NCI-H1092 (cell line): Measurements from ENCODE around the gene ELK4.

Source experiments
- DNase-seq: peaks from one replicate; lab custom pipeline; 2025; lab: John Stamatoyannopoulos, UW

Gene ELK4

GRCh38 chr1:205581321-205581980 is 50.4 kb downstream of the ELK4 start:
- no peak for DNase-seq

DNA sequence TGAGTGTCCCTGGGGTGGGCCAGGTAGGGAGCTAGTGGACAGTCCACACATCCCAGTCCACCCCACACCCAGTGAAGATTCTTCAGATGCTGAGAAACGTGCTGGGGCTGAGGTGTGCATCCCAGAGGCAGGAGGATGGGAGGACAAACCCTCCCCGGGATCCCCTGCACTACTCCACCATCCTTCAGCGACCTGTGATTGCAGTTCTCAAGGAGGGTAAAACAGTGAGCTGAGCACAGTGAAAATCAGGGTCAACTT is 51.0 kb downstream of the ELK4 start:
- DNase-seq: no peak

- no peak for DNase-seq
Measured at GRCh38 chr1:205580140-205580922, 51.5 kb downstream of the ELK4 start.

GRCh38 chr1:205579711-205580110 is 52.1 kb downstream of the ELK4 start:
- DNase-seq: no peak

GRCh38 chr1:205578780-205579571 is 52.8 kb downstream of the ELK4 start:
- DNase-seq: no peak

- no peak for DNase-seq
Measured at GRCh38 chr1:205577874-205578658, 53.7 kb downstream of the ELK4 start.

DNA sequence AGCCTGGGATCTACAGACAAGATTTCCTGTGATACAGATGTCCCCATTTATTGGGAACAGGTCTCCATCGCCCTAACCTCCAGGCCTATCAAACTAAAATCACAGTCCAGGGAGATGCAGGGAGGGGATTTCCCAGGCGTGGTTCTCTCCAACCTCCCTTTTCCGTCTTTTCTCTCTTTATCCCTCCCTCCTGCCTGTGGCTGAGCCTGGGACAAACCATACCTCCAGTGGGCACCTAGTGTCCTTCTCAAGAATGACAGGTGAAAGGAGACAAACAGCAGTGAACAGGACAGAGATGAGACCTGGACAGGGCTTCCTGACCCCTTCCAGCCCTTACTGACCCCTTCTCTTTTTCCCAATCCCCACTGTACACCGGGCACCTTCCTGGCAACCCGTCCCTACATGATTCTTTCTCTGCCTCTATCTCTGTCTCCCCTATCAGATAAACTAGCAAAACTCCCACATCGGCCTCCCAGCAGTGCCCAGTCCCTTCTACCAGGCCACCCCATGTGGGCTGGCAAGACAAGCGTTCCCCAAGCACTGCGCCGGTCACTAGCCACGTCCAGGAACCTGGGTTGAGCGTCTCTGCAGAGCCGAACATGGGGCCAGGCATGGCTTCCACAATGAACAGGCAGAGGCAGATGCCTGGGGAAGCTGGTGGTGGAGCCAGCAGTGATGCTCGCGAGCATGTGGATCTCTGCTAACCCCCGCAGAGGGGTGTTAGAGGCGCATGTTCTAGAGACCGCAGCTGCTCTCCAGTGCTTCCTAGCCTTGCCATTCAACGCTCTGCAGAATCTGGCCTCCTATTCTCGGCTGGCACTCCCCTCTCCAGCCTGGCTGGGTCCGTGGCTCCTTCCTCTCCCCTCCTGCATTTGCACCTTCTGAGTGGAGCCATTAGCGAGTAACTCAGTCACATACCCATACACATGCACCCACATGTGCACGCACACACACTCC is 54.7 kb downstream of the ELK4 start:
- no peak for DNase-seq

DNA sequence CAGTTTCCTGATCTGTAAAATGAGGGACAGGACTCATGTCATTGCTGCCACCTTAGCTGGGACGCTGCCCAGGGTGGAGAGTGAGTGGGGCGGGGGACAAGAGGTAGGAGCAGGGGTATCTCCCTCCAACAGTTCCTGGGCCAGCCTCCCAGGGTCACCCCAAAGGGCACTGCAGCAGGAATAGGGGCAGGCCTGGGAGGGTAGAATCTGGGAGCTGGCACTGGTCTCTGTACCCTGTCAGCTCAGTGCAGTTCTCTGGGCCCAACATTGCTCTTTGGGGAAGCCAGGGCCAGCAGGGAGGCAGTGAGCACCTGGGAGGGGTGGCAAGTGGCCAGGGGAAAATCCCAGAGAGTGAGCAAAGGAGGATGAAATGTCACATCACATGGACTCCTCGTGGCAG is 55.8 kb downstream of the ELK4 start:
- no peak for DNase-seq

DNA sequence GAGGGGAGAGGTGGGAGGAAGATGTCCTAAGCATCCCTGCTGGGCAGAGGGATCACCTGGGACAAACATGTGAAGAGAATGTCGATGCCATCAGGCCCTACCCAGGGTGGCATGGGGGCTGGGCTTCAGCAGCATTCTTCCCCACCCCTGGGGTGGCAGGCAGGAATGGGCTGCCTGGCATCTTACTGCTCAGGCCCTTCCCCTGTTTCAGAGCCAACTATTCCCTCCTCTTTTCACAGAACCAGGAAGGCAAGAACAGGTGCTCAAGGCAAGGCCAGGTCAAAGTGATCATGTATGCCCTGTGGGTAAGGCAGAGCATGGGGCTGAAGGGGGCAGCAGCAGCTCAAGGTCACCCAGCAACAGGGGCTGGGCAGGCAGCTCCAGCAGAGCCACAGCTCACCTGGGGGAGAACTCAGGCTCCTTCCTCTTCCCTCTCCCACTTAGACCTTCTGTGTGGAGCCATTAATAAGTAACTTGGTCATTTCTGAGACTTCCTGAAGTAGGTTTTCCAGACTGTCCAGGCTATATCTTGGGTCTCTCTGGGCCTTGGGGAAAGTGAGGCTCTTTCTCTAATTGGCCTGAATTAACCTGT is 56.4 kb downstream of the ELK4 start:
- DNase-seq: no peak

- no peak for DNase-seq
Measured at GRCh38 chr1:205572421-205572820, 59.4 kb downstream of the ELK4 start.

DNA sequence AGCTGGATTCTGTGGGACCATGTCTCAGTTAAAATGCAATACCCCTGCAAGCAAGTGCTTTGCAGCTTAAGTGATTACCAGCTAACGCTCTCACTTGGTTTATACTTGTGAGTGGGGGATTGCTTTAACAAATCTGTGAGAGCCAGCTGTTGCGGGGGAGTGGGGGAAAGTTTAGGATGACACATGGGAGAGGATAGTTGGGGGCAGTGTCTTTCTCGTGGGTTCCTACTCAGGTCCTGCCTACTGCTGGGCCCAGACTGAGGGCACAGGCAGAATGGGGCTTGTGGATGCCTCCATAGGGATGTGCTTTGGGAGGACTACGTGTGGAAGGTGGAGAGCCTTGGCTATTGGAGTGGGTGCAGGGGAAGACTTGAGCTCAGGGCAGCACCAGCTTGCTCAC is 60.1 kb downstream of the ELK4 start:
- no peak for DNase-seq

DNA sequence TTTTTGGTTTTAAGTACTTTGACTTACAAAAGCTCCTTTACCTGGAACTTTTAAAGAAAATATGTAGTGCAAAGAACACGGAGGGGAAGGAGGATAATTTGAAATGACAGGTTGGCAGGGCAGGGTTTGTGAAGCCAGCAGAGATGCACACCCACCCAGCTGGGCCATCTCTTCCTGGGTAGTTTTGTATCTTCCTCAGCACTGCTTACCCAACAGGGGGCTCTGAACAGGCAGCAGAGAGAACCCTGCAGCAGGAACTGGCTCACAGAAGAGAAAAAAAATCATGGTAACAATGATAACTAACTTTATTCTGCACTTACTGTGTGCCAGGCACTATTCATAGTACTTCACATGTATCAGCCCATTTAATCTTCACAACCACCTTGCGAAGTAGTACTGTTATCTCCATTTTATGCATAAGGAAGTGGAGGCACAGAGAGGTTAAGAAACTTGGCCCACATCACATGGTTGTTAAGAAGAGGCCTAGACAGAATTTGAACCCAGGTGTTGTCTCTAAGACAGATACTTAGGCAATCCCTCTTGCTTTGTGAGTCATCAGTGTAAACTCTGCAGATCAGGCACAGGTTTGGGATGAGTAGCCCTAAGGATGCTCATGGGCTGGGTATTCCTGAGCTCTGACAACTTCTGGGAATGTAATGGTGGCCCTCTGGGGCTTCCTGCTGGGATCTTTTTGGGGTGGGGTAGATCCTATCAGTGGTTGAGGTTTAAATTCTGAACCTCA is 60.8 kb downstream of the ELK4 start:
- DNase-seq: no peak

- no peak for DNase-seq
Measured at GRCh38 chr1:205570173-205570501, 61.7 kb downstream of the ELK4 start.

DNA sequence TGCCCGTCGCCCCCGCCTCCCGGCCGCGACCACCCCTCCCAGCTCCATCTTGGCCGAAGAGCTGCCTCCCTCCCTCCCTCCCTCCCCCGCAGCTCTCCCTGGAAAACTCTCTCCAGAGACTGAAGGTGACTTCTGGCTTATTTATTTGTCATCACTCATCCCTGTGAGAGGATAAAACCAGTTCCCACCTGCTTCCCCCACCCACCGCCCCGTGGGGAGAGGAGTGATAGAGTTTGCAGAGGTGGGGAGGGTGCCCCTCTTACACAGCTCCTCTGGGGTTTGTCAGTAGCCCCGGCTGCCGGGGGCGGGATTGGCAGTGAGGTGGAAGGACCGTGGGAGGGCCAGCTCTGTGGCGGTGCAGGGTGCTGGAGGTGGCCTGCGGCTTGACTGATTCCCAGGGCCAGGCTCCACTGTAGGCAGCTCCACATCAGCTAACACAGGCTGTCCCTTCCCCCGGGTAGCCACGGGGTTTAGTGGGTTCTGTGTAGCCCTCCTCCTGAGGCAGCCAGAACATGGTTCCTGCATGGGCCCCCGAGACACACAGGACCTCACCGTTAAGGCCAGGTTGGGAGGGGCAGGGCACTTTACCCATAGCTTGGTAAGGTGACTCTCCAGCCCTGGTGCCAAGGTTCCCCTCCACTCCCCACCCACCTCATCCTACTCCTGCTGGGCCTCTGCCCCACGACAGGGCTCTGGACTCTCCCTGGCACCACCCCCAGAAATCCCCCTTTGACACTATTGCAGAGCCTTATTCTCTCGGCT is 62.2 kb downstream of the ELK4 start:
- DNase-seq: no peak

GRCh38 chr1:205568469-205569361 is 63.1 kb downstream of the ELK4 start:
- no peak for DNase-seq

DNA sequence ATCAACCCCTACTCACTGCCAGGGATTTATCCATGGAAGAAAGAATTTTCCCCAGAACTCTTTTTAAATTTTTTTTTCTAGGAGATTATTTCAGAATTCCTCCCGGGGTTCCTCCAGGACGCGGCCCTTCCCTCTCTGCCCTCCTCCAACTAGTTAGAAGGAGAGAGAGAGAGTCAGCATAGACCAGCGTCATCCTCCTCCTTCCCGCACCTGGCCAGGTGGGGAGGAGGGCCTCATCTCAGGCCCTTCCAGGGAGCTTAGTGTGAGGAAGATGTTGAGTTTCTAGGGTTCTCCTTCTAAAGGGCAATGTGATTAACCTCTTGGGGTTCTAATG is 63.7 kb downstream of the ELK4 start:
- DNase-seq: no peak

DNA sequence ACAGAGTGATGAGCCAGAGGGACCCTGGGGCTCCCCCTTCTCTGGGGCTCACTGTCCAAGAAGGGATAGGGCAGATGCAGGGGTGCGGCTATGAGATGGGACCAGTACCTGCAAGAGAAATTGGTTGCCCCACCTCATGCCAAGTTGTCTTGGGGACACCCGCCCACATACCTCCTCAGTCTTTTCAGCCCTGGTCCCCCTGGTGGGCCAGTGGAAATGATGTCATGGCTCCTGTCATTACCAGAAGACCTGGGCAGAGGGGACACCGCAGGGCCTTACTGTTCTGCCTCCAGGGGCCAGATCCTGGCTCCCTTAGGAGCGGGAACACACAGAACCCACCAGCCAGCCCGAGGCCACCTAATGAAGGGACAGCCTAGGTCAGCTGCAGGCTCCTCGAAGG is 64.1 kb downstream of the ELK4 start:
- DNase-seq: no peak

DNA sequence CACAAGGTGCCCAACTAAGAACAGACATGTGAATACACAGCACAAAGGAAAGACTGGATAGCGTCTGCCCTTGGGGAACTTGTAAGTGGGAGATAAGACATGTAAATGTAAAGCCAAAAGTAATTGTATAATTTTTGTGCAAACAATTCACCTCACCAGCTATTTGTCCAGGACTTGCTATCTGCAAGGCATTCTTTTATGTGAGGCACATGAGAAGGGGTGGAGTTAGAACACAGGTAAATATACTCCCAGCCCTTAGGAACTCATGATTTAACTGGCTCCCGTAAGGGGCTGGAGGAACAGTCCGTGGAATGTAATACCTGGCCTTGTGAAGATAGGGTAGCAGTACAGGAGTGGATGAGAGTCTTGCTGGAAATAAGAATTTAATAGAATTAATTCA is 66.0 kb downstream of the ELK4 start:
- DNase-seq: no peak
